Measurements from ENCODE around the gene TMPRSS9.
"Not testable (repeated sequence)": the region's sequence is repeated elsewhere in the genome, so short reads cannot be mapped to it uniquely, and the experiment has no call there.

Gene TMPRSS9

DNA sequence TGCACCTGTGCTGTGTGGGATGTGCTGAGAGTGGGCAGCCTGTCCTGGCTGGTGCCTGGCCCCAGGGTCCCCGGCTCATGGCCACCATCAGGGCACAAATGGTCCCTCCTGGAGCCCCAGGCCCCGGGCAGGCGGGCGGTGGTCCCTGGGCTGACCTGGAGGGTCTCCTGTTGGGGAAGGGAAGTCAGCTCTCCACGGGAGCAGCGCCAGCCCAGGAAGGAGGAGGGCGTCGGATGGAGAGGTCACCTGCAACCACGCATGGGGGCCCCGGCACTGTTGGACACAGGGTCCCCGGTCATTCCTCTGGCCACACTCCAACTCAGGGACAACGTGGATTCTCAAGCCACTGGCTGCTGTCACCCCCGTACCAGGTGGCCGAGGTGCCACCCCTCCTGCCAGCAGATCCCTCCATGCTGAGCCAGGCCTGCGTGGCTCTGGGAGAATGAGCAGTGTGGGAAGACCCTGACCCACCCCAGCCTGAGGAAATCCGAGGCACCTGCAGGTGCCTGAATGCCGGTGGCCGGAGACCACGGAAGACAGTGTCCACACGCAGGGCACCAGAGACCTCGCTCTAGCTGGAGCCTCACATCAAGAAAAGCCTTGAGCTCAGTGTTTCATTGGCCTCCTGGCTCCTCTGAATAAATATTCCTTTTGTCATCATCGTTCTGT, 83.2 kb downstream of the TMPRSS9 start:
- DNase-seq, result no peak

DNA sequence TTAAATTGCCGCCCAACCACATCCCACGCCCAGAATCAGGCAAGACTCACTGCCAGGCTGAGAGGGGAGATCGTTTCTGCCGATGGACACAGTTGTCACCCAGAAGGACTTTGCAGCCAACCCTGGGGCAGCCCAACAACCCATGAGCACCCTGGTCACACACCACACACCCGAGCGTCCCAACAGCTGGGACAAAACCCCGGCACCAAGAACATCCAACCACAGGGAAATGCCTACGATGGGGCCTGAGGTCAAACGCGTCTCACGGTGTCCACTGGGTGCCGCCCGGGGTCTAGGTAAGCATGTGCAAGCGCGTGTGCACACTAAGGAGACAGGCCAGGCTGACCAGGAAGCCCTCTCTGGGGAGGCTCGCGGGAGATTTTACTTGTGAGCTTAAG, 83.7 kb downstream of the TMPRSS9 start:
- no peak for DNase-seq

DNA sequence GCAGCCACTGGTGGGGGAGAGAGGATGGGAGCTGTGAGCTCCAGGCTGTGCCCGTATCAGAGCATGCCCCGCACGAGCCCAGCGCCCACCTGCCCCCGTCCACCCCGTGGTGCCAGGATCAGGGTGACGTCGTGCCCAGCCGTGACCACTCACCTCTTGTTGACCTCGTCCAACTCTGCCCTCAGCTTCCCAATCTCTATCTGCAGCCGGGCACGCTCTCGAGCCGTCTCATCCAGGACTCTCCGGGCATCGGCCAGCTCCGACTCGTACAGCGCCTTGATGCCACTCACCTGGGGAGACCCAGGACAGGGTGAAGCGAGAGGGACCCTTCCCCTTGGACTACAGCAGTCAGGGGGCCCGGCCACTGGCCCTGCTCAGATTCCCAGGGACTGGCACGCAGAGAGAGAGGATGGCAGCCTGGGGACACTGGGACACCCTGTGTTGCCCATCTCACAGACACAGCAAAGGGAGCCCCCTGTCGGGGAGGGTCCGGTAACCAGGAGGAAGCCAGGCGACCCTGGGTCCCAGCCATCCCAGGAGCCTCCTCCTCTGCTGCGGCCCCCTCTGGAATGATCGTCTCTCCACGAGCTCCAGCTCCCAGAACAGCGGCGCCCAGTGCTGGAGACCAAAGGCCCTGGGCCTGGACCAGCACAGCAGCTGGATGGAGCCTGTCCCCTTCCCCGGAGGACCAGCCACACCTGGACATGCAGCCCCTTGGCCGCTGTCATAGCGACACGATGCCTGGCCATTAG, 84.4 kb downstream of the TMPRSS9 start:
- DNase-seq, result no peak

DNA sequence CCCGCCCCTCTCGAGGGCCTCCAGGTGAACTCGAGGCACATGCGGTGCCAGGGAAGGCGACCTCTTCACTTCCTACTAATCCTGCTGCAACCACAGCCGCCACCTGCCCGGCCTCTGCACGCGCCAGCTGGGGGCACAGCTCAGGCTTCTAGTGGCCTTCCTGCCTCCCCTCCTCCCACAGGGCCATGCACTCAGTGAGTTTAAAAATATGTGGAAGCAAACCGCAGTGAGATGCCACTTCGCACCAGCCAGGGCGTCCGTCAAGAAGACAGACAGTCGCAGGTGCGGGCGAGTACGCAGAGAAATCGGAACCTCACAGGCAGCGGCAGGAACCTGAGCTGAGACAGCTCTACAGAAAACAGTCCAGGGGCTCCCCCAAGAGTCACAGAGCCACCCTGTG, 86.3 kb downstream of the TMPRSS9 start:
- DNase-seq, result peak; percentile 37

DNA sequence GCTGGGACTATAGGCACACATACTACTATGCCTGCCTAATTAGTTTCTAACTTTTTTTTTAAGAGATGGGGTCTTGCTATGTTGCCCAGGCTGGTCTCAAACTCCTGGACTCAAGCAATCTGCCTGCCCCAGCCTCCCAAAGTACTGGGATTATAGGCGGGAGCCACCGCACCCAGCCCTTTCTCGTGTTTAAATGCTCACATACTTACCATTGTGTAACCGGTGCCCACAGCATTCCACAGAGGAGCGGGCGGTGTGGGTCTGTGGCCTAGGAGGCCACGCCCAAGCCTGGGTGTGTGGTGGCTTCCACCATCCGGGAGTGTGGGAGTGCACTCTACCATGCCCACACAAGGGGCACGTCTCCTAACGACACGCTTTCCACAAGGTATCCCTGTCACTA, 89.0 kb downstream of the TMPRSS9 start:
- DNase-seq, result no peak

DNA sequence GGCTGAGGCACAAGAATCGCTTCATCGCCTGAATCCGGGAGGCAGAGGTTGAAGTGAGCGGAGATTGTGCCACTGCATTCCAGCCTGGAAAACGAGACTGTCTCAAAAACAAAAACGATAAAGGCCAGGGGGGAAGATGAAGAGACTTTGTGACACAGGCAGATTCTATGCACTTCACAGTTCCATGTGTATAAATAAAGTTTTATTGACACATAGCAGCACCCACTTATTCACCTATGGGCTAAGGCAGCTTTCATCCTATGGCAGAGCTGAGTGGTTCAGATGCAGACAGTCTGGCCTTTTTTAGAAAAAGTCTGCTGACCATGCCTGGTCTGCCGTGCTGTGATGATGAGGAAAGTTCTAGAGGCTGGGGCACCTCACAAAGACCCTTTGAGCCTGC, 91.1 kb downstream of the TMPRSS9 start:
- DNase-seq, result no peak

DNA sequence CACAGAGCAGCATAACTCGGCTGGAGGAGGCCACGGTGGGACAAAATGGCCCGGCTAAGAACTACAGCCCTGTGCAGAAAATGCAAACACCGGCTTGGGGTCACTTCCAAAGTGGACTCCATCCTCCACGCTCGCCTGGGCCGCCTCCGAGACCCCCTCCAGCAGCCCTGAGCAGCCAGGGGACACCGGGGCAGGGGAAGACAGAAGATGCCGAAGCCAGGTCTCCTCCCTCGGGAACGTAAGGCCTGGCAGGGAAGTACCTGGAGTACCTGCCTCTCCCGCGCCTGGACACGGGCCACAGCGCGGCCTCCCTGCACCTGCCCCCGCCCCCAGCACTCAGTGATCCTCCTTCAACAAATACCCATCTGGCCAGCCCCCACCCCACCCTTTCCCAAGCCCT, 91.7 kb downstream of the TMPRSS9 start:
- DNase-seq, result no peak

DNA sequence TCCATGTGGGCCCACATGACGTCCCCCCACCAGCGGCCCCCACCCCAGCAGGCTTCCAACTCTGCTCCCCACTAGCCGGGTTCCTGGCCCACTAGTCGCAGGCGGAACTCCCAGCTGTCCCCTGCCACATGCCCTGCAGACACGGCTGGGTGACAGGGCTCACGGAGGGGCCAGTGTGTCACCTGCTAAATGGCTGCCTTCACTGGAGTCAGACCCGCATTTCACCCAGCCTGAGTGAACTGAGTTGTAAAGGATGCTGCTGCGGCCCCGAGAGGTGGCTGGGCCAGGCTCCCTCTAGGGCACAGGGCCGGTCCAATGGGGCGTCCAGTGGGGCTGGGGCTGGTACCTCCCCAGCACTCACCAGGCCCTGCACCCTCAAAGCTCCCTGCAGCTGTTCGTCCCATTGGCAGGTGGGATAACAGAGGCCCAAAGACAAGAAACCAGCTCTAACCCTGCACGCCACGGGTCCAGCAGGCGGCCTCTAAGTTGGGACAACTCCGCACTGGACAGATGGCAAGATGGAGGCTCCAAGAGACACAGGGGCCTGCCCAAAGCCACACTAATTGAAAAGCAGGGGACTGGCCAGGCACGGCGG, 93.5 kb downstream of the TMPRSS9 start:
- no peak for DNase-seq

DNA sequence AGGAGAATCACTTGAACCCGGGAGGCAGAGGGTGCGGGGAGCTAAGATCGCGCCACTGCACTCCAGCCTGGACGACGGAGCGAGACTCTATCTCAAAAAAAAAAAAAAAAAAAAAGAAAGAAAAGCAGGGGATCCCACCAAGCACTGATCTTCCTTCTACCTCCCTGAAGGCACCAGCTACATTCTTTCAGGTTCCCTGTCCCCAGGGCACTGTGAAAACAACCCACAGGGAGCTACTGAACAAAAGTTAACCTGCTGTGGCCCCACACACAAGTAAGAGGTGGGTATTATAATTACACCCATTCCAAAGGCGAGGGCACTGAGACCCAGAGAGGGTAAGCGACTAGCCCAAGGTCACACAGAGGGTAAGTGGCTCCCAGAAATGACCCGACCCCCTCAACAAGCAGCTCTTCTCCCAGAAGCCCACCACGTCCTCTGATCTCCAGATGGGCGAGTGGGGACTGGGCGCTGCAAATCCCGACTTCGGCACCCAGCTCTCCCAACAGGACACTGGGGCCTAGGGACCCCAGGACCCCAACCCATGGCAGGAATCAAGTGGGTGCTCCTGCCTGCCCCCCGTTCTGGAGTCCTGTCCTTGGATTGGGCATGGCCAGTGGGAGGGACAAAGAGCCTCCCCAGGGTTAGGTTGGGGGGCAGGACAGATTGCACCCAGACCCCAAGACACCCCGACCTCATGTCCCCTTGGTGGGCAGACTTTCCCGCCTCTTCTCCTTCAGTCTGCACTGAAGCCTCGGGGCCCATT, 94.3 kb downstream of the TMPRSS9 start:
- no peak for DNase-seq

DNA sequence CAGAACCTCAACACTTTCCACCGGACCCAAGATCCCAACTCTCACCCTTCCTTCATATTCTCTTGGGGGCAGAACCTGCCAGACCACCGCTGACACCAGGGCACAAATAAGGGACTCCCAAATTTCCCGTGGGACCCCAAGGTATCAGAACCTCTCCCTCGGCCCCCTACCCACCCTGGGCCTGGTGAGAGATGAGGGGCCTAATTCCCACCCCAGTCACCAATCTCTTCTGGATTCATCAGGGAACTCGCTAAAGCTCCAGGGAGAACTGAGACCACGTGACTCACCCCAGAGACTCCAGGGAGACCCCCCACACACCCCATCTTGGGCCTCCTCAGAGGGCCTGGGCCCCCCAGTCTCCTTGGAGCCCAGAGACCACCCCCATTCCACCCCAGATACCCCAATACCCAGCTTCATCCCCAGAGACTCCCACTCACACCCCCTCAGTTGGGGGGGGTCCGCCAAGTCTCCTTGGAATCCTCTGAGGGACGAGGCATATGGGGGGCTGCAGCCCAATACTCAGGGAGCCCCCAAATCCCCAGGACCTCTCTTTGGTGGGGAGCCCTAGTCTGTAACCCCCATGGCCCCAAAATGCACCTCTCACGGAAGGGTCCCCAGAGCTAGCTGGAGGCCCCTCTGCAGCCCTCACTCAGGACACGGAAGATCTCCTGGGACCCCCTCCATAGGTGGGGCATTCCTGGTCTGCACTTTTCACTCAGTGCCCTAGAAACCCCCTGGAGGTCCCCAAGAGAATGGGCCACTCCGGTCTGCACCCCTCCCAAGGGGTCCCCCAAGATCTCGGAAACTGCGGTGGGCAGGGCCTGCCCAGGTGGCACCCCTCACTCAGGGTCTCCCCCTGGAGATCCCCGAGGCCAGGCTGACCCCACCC, 95.1 kb downstream of the TMPRSS9 start:
- DNase-seq, result no peak

DNA sequence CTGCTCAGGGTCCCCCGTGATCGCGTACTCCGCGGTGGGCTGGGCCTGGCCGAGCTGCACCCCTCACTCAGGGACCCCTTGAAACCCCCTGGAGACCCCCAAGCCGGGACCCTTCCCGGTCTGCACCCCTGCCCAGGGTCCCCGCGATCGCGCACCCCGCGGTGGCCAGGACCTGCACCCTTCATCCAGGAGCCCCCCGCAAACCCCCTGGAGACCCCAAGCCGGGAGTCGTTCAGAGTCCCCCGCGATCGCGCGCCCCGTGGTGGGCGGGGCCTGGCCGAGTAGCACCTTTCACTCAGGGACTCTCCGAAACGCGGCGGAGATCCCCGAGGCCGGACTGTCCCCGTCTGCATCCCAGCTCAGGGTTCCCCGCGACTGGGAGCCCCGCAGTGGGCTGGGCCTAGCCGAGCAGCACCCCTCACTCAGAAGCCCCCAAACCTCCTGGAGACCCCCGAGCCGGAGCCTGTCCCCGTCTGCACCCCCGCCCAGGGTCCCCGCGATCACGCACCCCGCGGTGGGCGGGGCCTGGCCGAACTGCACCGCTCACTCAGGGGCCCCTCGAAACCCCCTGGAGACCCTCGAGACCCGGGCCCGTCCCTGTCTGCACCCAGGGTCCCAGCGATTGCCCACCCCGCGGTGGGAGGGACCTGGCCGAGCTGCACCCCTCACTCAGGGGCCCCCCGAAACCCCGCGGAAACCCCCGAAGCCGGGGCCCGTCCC, 95.9 kb downstream of the TMPRSS9 start:
- peak; percentile 60 for DNase-seq

DNA sequence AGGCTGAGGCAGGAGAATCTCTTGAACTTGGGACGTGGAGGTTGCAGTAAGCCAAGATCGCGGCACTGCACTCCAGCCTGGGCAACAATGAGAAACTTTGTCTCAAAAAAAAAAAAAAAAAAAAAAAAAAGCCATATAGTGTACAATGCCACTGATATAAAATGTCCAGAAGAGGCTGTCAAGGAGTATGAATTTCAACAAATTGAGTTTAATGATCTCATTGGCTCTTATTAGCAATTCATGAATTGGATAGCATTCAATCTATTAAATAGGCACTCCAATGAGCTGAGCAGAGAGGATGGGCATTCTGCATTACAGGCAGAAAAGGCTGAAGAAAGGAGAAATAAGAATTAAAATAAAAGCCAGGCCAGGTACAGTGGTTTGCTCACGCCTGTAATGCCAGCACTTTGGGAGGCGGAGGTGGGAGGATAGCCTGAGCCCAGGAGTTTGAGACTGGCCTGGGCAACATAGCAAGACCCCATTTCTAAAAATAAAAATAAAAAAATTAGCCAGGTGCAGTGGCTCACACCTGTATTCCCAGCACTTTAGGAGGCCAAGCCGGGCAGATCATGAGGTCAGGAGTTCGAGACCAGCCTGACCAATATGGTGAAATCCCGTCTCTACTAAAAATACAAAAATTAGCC, 97.5 kb downstream of the TMPRSS9 start:
- no peak for DNase-seq

DNA sequence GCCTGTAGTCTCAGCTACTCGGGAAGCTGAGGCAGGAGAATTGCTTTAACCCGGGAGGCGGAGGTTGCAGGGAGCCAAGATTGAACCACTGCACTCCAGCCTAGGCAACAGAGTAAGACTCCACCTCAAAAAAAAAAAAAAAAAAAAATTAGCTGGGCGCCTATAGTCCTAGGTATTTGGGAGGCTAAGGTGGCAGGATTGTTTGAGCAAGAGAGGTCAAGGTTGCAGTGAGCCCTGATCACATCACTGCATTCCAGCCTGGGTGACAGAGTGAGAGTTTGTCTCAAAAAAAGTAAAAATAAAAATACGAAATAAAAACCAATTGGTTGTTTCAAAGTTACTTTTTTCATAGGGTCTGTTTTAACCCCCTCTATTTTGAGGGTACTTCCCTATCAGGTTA, 98.0 kb downstream of the TMPRSS9 start:
- DNase-seq, result no peak

DNA sequence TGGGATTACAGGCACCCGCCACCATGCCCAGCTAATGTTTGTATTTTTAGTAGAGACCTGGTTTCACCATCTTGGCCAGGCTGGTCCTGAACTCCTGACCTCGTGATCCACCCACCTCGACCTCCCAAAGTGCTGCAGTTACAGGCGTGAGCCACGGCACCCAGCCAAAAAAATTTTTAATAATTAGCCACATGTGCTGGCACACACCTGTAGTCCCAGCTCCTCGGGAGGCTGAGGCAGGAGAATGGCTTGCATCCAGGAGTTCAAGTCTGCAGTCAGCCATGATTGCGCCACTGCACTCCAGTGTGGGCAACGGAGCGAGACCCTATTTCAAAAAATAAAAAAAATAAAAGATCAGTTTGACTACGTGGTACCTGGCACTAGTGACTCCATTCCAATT, 98.7 kb downstream of the TMPRSS9 start:
- DNase-seq, result not testable (repeated sequence)

DNA sequence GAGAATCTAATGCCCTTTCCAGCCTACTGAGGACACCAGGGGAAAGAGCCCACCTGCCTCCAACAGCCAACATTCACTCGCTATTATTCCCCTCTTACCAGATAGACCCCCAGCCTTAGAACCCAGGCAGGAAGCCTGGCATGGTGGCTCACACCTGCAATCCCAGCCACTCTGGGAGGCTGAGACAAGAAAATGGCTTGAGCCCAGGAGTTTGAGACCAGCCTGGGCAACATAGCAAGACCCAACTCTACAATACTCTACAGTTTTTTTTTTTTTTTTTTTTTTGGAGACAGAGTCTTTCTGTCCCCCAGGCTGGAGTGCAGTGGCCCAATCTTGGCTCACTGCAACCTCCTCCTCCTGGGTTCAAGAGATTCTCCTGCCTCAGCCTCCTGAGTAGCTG, 100.2 kb downstream of the TMPRSS9 start:
- DNase-seq, result no peak

DNA sequence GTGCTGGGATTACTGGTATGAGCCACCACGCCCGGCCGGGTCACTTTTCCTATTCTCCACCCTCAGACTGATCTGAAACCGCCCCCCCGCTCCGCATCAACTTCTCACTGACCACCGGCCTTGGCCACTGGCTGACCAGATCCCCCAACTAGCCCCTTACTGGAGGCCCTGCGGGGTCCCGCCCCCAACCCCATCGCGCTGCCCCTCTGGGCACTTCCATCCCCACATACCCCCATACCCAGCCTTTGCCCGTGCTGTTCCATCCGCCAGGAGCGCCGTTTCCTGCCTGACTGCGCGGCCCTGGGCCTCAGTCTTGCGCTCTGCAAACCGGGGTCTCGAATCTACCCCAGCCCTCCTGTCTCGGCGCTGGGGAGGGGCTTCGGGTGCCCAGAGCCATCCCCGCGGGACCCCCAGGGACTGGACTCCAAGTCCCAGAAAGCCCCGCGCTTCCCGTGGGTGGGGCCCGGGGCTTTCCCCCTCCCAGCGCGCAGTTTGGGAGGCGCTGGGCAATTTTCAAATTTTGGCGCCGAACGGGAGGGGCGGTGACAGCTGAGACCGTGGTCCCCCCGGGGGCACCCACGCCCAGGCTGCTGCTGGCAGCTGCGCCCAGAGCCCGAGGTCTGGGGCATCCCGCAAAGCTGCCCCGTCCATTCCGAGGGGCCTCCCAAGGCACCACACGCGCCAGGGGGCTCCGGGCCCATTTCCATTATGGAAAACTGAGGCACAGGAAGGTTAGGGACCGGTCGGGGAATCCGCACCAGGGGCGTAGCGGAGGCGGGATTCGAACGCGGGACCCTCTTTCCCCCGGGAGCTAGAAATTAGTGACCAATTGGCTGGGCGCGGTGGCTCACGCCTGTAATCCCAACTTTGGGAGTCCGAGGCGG, 101.9 kb downstream of the TMPRSS9 start:
- peak; percentile 51 for DNase-seq

DNA sequence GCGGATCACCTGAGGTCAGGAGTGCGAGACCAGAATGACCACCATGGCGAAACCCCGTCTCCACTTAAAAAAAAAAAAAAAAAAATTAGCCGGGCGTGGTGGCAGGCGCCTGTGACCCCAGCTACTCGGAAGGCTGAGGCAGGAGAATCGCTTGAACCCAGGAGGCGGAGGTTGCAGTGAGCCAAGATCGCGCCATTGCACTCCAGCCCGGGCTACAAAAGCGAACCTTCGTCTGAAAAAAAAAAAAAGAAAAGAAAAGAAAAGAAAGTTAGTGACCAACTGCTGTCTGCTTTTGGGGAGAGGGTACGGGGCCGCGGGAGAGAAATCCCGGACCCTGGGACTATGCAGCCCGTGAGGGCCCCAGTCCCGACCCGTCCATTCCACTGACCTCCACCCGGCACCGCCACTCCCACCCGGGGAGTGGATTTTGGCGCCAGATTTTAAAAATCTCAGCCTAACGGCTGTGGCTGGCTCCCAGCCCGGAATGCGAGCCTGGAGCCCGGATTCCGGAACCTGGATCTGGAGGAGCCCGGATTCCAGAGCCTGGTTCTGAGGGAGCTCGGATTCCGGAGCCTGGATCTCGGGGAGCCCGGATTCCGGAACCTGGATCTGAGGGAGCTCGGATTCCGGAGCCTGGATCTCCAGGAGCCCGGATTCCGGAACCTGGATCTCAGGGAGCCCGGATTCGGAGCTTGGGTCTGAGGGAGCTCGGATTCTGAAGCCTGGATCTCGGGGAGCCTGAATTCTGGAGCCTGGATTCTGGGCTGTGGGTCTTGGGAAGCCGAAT, 102.8 kb downstream of the TMPRSS9 start:
- DNase-seq, result no peak

DNA sequence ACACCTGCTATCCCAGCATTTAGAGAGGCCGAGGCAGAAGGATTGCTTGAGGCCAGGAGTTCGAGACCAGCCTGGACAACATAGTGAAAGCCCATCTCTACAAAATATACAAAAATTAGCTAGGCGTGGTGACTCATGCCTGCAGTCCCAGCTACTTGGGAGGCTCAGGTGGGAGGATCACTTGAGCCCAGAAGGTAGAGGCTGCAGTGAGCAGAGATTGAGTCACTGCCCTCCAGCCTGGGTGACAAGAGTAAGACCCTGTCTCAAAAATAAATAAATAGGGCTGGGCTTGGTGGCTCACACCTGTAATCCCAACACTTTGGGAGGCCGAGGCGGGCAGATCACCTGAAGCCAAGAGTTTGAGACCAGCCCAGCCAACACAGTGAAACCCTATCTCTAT, 103.6 kb downstream of the TMPRSS9 start:
- not testable (repeated sequence) for DNase-seq

DNA sequence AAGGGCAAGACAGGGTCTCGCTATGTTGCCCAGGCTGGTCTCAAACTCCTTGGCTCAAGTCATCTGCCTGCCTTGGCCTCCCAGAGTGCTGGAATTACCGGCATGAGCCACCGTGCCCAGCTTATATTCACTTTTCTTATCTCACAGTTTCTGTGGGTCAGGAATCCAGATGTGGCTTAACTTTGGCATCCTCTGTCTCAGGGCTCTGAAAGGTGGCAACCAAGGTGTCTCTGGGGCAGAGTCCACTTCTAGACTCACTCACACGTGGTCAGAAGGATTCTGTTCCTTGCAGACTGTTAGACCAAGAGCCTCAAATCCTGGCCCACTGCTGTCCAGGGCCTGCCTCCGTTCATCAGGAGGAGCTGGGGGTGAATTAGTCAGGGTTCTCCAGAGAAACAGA, 104.3 kb downstream of the TMPRSS9 start:
- no peak for DNase-seq

All from CD4-positive, alpha-beta T cell treated with Interleukin-15 for 1 hour (primary cell).